ENCODE results near the gene GNAS.

- TF ChIP-seq CTCF (optimal IDR thresholded peaks at IDR 0.05 in 1 of 3, IDR thresholded peaks at IDR 0.05 in 1 of 3, conservative IDR thresholded peaks at IDR 0.05 in 1 of 3; ENCODE audit: extremely low read depth in 1 of 3, insufficient read depth in 2 of 3, low read length in 3 of 3) (no peak), EZH2 (IDR thresholded peaks at IDR 0.05; ENCODE audit: low read length) (no peak)
These were observed 36.8 kb downstream of the GNAS start for GRCh38 chr20:58889334-58889760.

Measured in keratinocyte (primary cell).